PC-9 (cell line): Measurements from ENCODE around the gene MAN1A1. TPM values are rescaled to one million over a fixed set of nuclear protein-coding genes. Genes with fewer than 3 reads are reported as not detected.
"Not testable (repeated sequence)": the region's sequence is repeated elsewhere in the genome, so short reads cannot be mapped to it uniquely, and the experiment has no call there.

Source experiments
- BruUV-seq: library from RNA; stranded (reverse); fragments of 400-500 nt; replicated peaks from 2 replicates; lab custom pipeline; 2021; lab: Mats Ljungman, UMichigan
- CTCF ChIA-PET: fragments of 300-600 bp; sonication (Branson Sonifier 250); formaldehyde crosslinking; loops from one replicate; lab custom pipeline; 2022; ENCODE audit warnings: antibody characterized with exemption; lab: Charles Lee
- POLR2A ChIA-PET: fragments of 300-600 bp; sonication (Branson Sonifier 250); formaldehyde crosslinking; loops from one replicate; lab custom pipeline; 2022; ENCODE audit warnings: antibody characterized with exemption; ENCODE audit not compliant: unreplicated experiment; lab: Charles Lee
- DNase-seq, 2 experiments: peaks; one replicate each; pipeline versions ENCODE4 v3.0.0 to v3.0.0-alpha.2; 2015 to 2022; ENCODE audit warnings: mixed read lengths in 1 of 2
- H2AFZ ChIP-seq: fragments of 200-600 bp; sonication (generic); 2 replicates; pipeline ENCODE4 v1.8.1; 2017; ENCODE audit warnings: antibody characterized with exemption
- H3F3A ChIP-seq: fragments of 200-600 bp; sonication (generic); 2 replicates; pipeline ENCODE4 v1.8.1; 2017; ENCODE audit warnings: antibody characterized with exemption, mild to moderate bottlenecking, low read depth; ENCODE audit not compliant: insufficient read depth
- H3K27ac ChIP-seq: fragments of 200-600 bp; sonication (generic); 2 replicates; pipeline ENCODE4 v1.6.1; 2016; ENCODE audit warnings: mixed run types
- H3K27me3 ChIP-seq: fragments of 200-600 bp; sonication (generic); 2 replicates; pipeline ENCODE4 v1.6.1; 2016; ENCODE audit warnings: low read depth, mixed run types; ENCODE audit not compliant: insufficient read depth
- H3K36me3 ChIP-seq: fragments of 200-600 bp; sonication (generic); 2 replicates; pipeline ENCODE4 v1.6.1; 2016; ENCODE audit warnings: low read depth, mixed run types
- H3K4me1 ChIP-seq: fragments of 200-600 bp; sonication (generic); replicated peaks from 2 replicates; pipeline ENCODE4 v1.6.1; 2016; ENCODE audit warnings: mixed run types; ENCODE audit not compliant: insufficient read depth
- H3K4me2 ChIP-seq: fragments of 200-600 bp; sonication (generic); 2 replicates; pipeline ENCODE4 v1.6.1; 2017; ENCODE audit warnings: mixed run types
- H3K4me3 ChIP-seq: fragments of 200-600 bp; sonication (generic); 2 replicates; pipeline ENCODE4 v1.6.1; 2016; ENCODE audit warnings: mixed run types
- H3K79me2 ChIP-seq: fragments of 200-600 bp; sonication (generic); 2 replicates; pipeline ENCODE4 v1.6.1; 2017; ENCODE audit warnings: low read depth, mixed run types
- H3K9me2 ChIP-seq: fragments of 200-600 bp; sonication (generic); 2 replicates; pipeline ENCODE4 v1.8.1; 2017; ENCODE audit warnings: mild to moderate bottlenecking; ENCODE audit not compliant: insufficient read depth
- H3K9me3 ChIP-seq: fragments of 200-600 bp; sonication (generic); 2 replicates; pipeline ENCODE4 v1.8.1; 2016; ENCODE audit warnings: low read depth; ENCODE audit not compliant: insufficient read depth
- H4K20me1 ChIP-seq: fragments of 200-600 bp; sonication (generic); 2 replicates; pipeline ENCODE4 v1.8.1; 2017; ENCODE audit not compliant: insufficient read depth
- CTCF ChIP-seq: fragments of 200-600 bp; sonication (generic); conservative IDR thresholded peaks from 2 replicates; pipeline ENCODE4 v1.6.1; 2017; ENCODE audit warnings: mixed run types, antibody characterized with exemption, mild to moderate bottlenecking, moderate library complexity
- EZH2 ChIP-seq: fragments of 200-600 bp; sonication (generic); IDR thresholded peaks from 2 replicates; pipeline ENCODE4 v1.8.0; 2017; ENCODE audit warnings: antibody characterized with exemption, low read depth
- intact Hi-C: fragments of 100-400 bp; cut with micrococcal nuclease; formaldehyde crosslinking; loops from one replicate; pipeline ENCODE4 v1.10.0; 2022; ENCODE audit not compliant: unreplicated experiment
- total RNA-seq: library from RNA; stranded (reverse); gene quantifications from 2 replicates; pipeline ENCODE4 v1.2.3, GENCODE V29; 2021

Gene MAN1A1
- total RNA-seq, 1 experiment from 2014 or later = 13.4 TPM

- CTCF ChIA-PET = no interaction called here
- H3K27ac ChIP-seq = no peak overlapping the region
- POLR2A ChIA-PET = no interaction called here
These were observed 178.3 kb downstream of the MAN1A1 start for GRCh38 chr6:119171088-119171841.

GRCh38 chr6:119170447-119171087, 179.0 kb downstream of the MAN1A1 start:
- Histone ChIP-seq H3K4me1 (no peaks in the 10 kb centered on the region), H3K9me3 (no peaks in the 10 kb centered on the region), H3K36me3 (no peaks in the 10 kb centered on the region), H3K4me2 (no peak overlapping the region), H2AFZ (no peak overlapping the region), H4K20me1 (no peaks in the 10 kb centered on the region), H3K27me3 (no peaks in the 10 kb centered on the region), H3K4me3 (no peak overlapping the region), H3F3A (no peaks in the 10 kb centered on the region), H3K27ac (no peak overlapping the region), H3K9me2 (no peaks in the 10 kb centered on the region), H3K79me2 (no peaks in the 10 kb centered on the region)
- intact Hi-C loops = no loop called here
- no peak for DNase-seq
- BruUV-seq = no TSS peak
- ChIA-PET POLR2A (no interaction called here), CTCF (no interaction called here)
- TF ChIP-seq EZH2 (no peak), CTCF (no peak)

More at GRCh38 chr6:119171088-119171841, 178.3 kb downstream of the MAN1A1 start:
- no peak for DNase-seq
- Histone ChIP-seq H3K9me3 (no peaks in the 10 kb centered on the region), H3K79me2 (no peaks in the 10 kb centered on the region), H2AFZ (no peak overlapping the region), H3K4me2 (no peak overlapping the region), H3K4me1 (no peaks in the 10 kb centered on the region), H3K27me3 (no peaks in the 10 kb centered on the region), H4K20me1 (no peaks in the 10 kb centered on the region), H3K9me2 (no peaks in the 10 kb centered on the region), H3K4me3 (no peak overlapping the region), H3F3A (no peaks in the 10 kb centered on the region), H3K36me3 (no peaks in the 10 kb centered on the region)
- intact Hi-C loops = no loop called here
- TF ChIP-seq CTCF (no peak), EZH2 (no peak)
- BruUV-seq = no TSS peak

- Histone ChIP-seq H3K9me3 (no peaks in the 10 kb centered on the region), H3K79me2 (no peaks in the 10 kb centered on the region), H4K20me1 (no peaks in the 10 kb centered on the region), H3K27ac (no peak overlapping the region), H3K9me2 (no peaks in the 10 kb centered on the region), H2AFZ (no peak overlapping the region), H3F3A (no peaks in the 10 kb centered on the region), H3K27me3 (no peaks in the 10 kb centered on the region), H3K4me1 (no peaks in the 10 kb centered on the region), H3K4me3 (no peak overlapping the region), H3K4me2 (no peak overlapping the region), H3K36me3 (no peaks in the 10 kb centered on the region)
- no peak for DNase-seq
- BruUV-seq = no TSS peak
- ChIA-PET CTCF (no interaction called here), POLR2A (no interaction called here)
- TF ChIP-seq EZH2 (no peak), CTCF (no peak)
- intact Hi-C loops = no loop called here
These were observed 179.5 kb downstream of the MAN1A1 start for GRCh38 chr6:119170103-119170446.

GRCh38 chr6:119169355-119169754, 180.2 kb downstream of the MAN1A1 start:
- H3K4me1 ChIP-seq, H3K36me3 ChIP-seq, H3F3A ChIP-seq, DNase-seq, BruUV-seq, H3K4me3 ChIP-seq, intact Hi-C loops, CTCF ChIA-PET, H3K9me2 ChIP-seq, H3K9me3 ChIP-seq, H4K20me1 ChIP-seq, POLR2A ChIA-PET, H3K4me2 ChIP-seq, H2AFZ ChIP-seq, H3K79me2 ChIP-seq, H3K27me3 ChIP-seq, H3K27ac ChIP-seq: not testable (repeated sequence)
